Tibial nerve (tissue), 4 donors: Measurements from ENCODE around the gene DNAJC5. TPM values are rescaled to one million over a fixed set of nuclear protein-coding genes. Genes with fewer than 3 reads are reported as not detected.

Experiments
- DNase-seq, 2 donors: peaks; one replicate each; pipeline ENCODE4 v3.0.0-alpha.2; 2019; ENCODE audit warnings: low spot score in 2 of 2
- H3K27ac ChIP-seq, 4 donors: fragments of 200-600 bp; sonication (generic) in 3 of 4; one replicate each; pipeline ENCODE4 v1.5.1; 2017 to 2019; ENCODE audit warnings: mild to moderate bottlenecking in 1 of 4
- H3K27me3 ChIP-seq, 2 donors: fragments of 200-600 bp; sonication (generic) in 1 of 2; one replicate each; pipeline versions ENCODE4 v1.5.1 to v1.6.0; 2017 to 2019
- H3K36me3 ChIP-seq, 3 donors: fragments of 200-600 bp; sonication (generic); one replicate each; pipeline ENCODE4 v1.5.1; 2018 to 2019
- H3K4me1 ChIP-seq, 4 donors: fragments of 200-600 bp; sonication (generic) in 3 of 4; one replicate each; pipeline ENCODE4 v1.5.1; 2017 to 2019
- H3K4me3 ChIP-seq, 4 donors: fragments of 200-600 bp; sonication (generic) in 3 of 4; one replicate each; pipeline ENCODE4 v1.5.1; 2017 to 2019; ENCODE audit warnings: mild to moderate bottlenecking in 1 of 4, moderate library complexity in 1 of 4
- H3K9me3 ChIP-seq, 4 donors: fragments of 200-600 bp; sonication (generic) in 3 of 4; one replicate each; pipeline ENCODE4 v1.5.1; 2017 to 2019
- EP300 ChIP-seq, 2 donors: sonication (generic); formaldehyde crosslinking; IDR thresholded peaks; one replicate each; pipeline ENCODE4 v1.6.1; 2017; ENCODE audit warnings: antibody characterized with exemption in 2 of 2, mild to moderate bottlenecking in 1 of 2
- POLR2A ChIP-seq, 2 donors: fragments of 450-650 bp; IDR thresholded peaks; one replicate each; pipeline ENCODE4 v1.6.1; 2017; ENCODE audit warnings: antibody characterized with exemption in 2 of 2, mild to moderate bottlenecking in 2 of 2, moderate library complexity in 2 of 2
- WGBS, 2 donors: methylation state at CpG; one replicate each; pipeline ENCODE4 v1.1.5; 2018; 5-methylcytosine and 5-hydroxymethylcytosine counted together
- total RNA-seq, 4 donors: library from RNA; depleted of rRNA; stranded (reverse); fragments of >200 nt; gene quantifications; one replicate each; pipeline ENCODE4 v1.1.0, GENCODE V29; 2016
- TF ChIP-seq, protein P1 (sequence below), 5 experiments: fragments of 200-600 bp in 3 of 5; fragments of 450-650 bp in 2 of 5; sonication (generic) in 3 of 5; IDR thresholded peaks; one replicate each; pipeline ENCODE4 v1.5.1; 2016 to 2019; ENCODE audit warnings: antibody characterized with exemption in 5 of 5, mild to moderate bottlenecking in 3 of 5, moderate library complexity in 2 of 5

Gene DNAJC5
- total RNA-seq, 4 donors from 2014 or later: 30.6 to 40.2 (median 32.1) TPM

DNA sequence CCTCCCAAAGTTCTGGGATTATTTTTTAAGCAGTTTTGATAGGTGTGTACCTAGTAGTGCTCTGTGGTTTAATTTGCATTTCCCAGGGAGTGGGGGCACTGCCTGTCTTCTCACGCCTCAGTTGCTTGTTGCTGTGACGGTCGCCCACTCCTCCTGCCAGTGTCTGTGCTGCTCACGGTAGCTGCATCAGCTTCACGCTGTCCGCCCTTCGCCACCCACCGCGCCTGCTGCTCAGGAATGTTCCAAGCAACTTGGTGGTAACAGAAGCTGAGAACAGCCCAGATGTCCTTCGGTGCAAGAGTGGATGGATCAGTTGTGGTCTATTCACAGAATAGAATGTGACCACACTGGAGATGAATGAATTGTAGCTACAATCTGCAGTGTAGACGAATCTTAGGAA is 22.9 kb downstream of the DNAJC5 start:
- Histone ChIP-seq H3K36me3 (peaks cover 0 to 36% (median 0%) of the 10 kb centered on the region in 3 donors), H3K27me3 (no peaks in the 10 kb centered on the region), H3K4me3 (no peak overlapping the region), H3K4me1 (peaks cover 0 to 9% (median 0%) of the 10 kb centered on the region in 4 donors), H3K9me3 (peaks cover 0 to 9% (median 0%) of the 10 kb centered on the region in 4 donors), H3K27ac (no peak overlapping the region)
- 76 to 88% methylated on average over 11 of the region's 11 CpGs for whole genome bisulfite sequencing, 2 donors
- no peak for TF ChIP-seq EP300 (IDR thresholded peaks at IDR 0.05)
- TF ChIP-seq, protein P1, sequence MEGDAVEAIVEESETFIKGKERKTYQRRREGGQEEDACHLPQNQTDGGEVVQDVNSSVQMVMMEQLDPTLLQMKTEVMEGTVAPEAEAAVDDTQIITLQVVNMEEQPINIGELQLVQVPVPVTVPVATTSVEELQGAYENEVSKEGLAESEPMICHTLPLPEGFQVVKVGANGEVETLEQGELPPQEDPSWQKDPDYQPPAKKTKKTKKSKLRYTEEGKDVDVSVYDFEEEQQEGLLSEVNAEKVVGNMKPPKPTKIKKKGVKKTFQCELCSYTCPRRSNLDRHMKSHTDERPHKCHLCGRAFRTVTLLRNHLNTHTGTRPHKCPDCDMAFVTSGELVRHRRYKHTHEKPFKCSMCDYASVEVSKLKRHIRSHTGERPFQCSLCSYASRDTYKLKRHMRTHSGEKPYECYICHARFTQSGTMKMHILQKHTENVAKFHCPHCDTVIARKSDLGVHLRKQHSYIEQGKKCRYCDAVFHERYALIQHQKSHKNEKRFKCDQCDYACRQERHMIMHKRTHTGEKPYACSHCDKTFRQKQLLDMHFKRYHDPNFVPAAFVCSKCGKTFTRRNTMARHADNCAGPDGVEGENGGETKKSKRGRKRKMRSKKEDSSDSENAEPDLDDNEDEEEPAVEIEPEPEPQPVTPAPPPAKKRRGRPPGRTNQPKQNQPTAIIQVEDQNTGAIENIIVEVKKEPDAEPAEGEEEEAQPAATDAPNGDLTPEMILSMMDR (IDR thresholded peaks at IDR 0.05): no peak
- TF ChIP-seq POLR2A (IDR thresholded peaks at IDR 0.05): no peak
- DNase-seq: no peak

DNA sequence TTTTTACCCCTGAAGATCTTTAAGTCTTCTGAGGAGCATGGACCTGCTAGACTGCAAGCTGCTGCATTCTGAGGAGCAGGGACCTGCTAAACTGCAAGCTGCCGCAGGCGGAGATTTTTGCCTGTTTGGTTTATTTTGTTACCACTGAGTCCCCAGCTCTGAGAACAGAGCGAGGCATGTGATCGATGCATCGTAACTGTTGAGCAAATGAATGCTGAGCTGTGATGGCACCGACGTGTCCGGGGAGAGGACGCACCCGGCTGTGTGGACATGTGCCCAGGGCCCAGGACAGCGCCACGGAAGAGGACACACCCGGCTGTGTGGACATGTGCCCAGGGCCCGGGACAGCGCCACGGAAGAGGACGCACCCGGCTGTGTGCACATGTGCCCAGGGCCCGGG is 24.2 kb downstream of the DNAJC5 start:
- Histone ChIP-seq H3K4me1 (no peaks in the 10 kb centered on the region), H3K27me3 (no peaks in the 10 kb centered on the region), H3K36me3 (peaks cover 0 to 36% (median 0%) of the 10 kb centered on the region in 3 donors), H3K27ac (no peak overlapping the region), H3K9me3 (peaks cover 0 to 9% (median 0%) of the 10 kb centered on the region in 4 donors), H3K4me3 (no peak overlapping the region)
- 90 to 93% methylated on average over 18 to 19 of the region's 19 CpGs for WGBS, 2 donors
- TF ChIP-seq POLR2A (IDR thresholded peaks at IDR 0.05) (no peak), EP300 (IDR thresholded peaks at IDR 0.05) (no peak)
- TF ChIP-seq, protein P1 (IDR thresholded peaks at IDR 0.05): no peak
- no peak for DNase-seq

DNA sequence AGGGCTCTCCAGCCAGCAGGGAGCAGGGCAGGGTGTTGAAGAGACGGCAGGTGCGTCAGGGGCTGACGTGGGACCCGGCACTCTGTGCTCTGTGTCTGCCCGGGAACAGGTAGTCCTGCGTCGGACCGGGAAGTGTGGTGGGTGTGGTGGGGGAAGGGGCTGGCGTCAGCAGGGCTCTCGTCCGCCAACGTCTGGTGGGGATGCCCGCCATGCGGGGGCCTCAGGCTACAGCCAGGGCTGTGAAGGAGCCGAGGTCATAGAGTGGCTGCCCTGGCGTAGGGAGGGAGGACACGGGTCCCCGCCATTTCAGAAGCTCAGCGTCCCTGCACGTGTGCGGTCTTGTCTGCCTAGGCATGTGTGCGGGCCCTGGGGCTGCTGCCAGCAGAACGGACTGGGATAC is 25.3 kb downstream of the DNAJC5 start:
- no peak for TF ChIP-seq POLR2A (IDR thresholded peaks at IDR 0.05)
- TF ChIP-seq, protein P1 (IDR thresholded peaks at IDR 0.05): no peak
- TF ChIP-seq EP300 (IDR thresholded peaks at IDR 0.05): no peak
- peaks cover 0 to 9% (median 0%) of the 10 kb centered on the region in 4 donors for H3K9me3 ChIP-seq
- 91 to 96% methylated on average over 22 of the region's 23 CpGs for WGBS, 2 donors

DNA sequence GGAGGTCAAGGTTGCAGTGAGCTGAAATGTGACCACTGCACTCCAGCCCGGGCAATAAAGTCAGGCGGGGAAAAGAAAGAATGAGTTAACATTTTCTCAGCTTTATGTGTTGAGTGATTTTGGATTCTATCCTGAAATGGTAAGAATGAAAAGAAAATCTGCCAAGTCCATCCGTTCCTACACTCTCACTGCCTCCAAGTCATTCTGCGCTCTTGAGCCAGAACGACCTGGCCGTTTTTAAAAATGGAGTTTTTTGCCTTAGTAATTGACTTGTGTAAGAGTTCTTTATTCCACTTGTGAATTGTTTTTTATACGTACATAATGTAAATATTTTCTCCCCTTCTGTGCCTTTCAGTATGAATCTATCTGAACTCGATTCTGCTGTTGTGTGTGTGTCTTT is 28.7 kb downstream of the DNAJC5 start:
- no peaks in the 10 kb centered on the region for H3K27me3 ChIP-seq
- no peaks in the 10 kb centered on the region for H3K9me3 ChIP-seq
- H3K36me3 ChIP-seq: peaks cover 0 to 30% (median 7%) of the 10 kb centered on the region in 3 donors
- no peaks in the 10 kb centered on the region for H3K4me1 ChIP-seq
- no peak overlapping the region for H3K27ac ChIP-seq
- WGBS, 2 donors: 47 to 54% methylated on average over 8 of the region's 8 CpGs
- DNase-seq: no peak
- H3K4me3 ChIP-seq: no peak overlapping the region
- TF ChIP-seq, protein P1 (IDR thresholded peaks at IDR 0.05): no peak
- TF ChIP-seq EP300 (IDR thresholded peaks at IDR 0.05) (no peak), POLR2A (IDR thresholded peaks at IDR 0.05) (no peak)

More for the DNA sequence above, 25.3 kb downstream of the DNAJC5 start:
- Histone ChIP-seq H3K4me1 (no peaks in the 10 kb centered on the region), H3K27ac (no peak overlapping the region), H3K36me3 (peaks cover 0 to 36% (median 0%) of the 10 kb centered on the region in 3 donors), H3K4me3 (no peak overlapping the region), H3K27me3 (no peaks in the 10 kb centered on the region)
- no peak for DNase-seq

DNA sequence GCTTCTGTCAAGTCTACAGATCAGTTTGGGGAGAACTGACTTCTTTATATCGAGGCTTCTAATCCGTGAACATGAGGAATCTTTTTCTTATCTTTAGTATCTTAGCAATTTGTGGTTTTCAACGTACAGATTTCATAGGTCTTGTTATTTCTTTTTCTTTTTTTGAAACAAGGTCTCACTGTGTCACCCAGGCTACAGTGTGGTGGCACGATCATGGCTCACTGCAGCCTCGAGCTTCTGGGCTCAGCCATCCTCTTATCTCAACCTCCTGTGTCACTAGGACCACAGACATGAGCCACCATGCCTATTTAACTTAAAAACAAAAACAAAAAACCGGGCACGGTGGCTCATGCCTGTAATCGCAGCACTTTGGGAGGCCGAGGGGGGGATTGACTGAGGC is 29.3 kb downstream of the DNAJC5 start:
- DNase-seq: no peak
- H3K27me3 ChIP-seq: no peaks in the 10 kb centered on the region
- peaks cover 0 to 32% (median 13%) of the 10 kb centered on the region in 3 donors for H3K36me3 ChIP-seq
- H3K4me1 ChIP-seq: no peaks in the 10 kb centered on the region
- no peaks in the 10 kb centered on the region for H3K9me3 ChIP-seq
- no peak overlapping the region for H3K4me3 ChIP-seq
- no peak overlapping the region for H3K27ac ChIP-seq
- no peak for TF ChIP-seq EP300 (IDR thresholded peaks at IDR 0.05)
- TF ChIP-seq, protein P1 (IDR thresholded peaks at IDR 0.05): no peak
- TF ChIP-seq POLR2A (IDR thresholded peaks at IDR 0.05): no peak
- WGBS, 2 donors: 77 to 82% methylated on average over 9 of the region's 9 CpGs
